Suprapubic skin (tissue), 4 donors: Measurements from ENCODE around the gene SEL1L3.

Source experiments
- POLR2A ChIP-seq, 2 donors: fragments of 450-650 bp; IDR thresholded peaks; one replicate each; pipeline ENCODE4 v1.6.1; 2017; ENCODE audit warnings: antibody characterized with exemption in 2 of 2, mild to moderate bottlenecking in 2 of 2, moderate library complexity in 2 of 2
- POLR2AphosphoS5 ChIP-seq, 3 donors: sonication (generic); formaldehyde crosslinking; IDR thresholded peaks; one replicate each; pipeline ENCODE4 v1.6.1; 2017; ENCODE audit warnings: antibody characterized with exemption in 3 of 3
- TF ChIP-seq, protein P1 (sequence below), 2 donors: fragments of 200-600 bp in 1 of 2; fragments of 450-650 bp in 1 of 2; sonication (generic) in 1 of 2; IDR thresholded peaks; one replicate each; pipeline ENCODE4 v1.5.1; 2016 to 2019; ENCODE audit warnings: antibody characterized with exemption in 2 of 2, mild to moderate bottlenecking in 1 of 2, moderate library complexity in 1 of 2

- no peak for TF ChIP-seq POLR2A (IDR thresholded peaks at IDR 0.05)
- TF ChIP-seq, protein P1, sequence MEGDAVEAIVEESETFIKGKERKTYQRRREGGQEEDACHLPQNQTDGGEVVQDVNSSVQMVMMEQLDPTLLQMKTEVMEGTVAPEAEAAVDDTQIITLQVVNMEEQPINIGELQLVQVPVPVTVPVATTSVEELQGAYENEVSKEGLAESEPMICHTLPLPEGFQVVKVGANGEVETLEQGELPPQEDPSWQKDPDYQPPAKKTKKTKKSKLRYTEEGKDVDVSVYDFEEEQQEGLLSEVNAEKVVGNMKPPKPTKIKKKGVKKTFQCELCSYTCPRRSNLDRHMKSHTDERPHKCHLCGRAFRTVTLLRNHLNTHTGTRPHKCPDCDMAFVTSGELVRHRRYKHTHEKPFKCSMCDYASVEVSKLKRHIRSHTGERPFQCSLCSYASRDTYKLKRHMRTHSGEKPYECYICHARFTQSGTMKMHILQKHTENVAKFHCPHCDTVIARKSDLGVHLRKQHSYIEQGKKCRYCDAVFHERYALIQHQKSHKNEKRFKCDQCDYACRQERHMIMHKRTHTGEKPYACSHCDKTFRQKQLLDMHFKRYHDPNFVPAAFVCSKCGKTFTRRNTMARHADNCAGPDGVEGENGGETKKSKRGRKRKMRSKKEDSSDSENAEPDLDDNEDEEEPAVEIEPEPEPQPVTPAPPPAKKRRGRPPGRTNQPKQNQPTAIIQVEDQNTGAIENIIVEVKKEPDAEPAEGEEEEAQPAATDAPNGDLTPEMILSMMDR (IDR thresholded peaks at IDR 0.05): no peak
- TF ChIP-seq POLR2AphosphoS5 (IDR thresholded peaks at IDR 0.05): no peak
Observed at GRCh38 chr4:25889589-25890503, 27.1 kb upstream of the SEL1L3 start.
